HK-2 (cell line): ENCODE measurements around the gene HSPA12B.
A peak's percentile ranks its signal among the peaks of the same experiment; 100 is the strongest.
"Not testable (repeated sequence)": the region's sequence is repeated elsewhere in the genome, so short reads cannot be mapped to it uniquely, and the experiment has no call there.

Experiments
- DNase-seq: peaks from one replicate; pipeline ENCODE4 v3.0.0-alpha.2; 2018; ENCODE audit not compliant: unreplicated experiment

Gene HSPA12B

DNA sequence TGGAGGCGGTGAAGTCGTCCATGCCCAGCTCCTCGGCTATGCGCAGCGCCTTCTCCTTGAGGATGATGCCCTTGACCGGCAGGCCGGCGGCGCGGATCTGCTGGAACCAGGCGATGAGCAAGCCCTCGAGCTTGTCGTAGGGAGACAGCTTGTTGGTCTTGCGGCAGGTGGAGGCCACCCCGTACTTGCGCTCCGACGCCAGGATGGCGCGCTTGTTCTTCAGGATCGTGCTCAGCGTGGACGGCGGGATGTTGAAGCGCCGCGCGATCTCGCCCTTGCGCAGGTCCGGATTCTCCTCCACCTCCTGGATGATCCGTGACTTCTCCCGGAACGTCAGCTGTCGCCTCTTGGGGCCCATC, 53.6 kb downstream of the HSPA12B start:
- peak; percentile 67 for DNase-seq

DNA sequence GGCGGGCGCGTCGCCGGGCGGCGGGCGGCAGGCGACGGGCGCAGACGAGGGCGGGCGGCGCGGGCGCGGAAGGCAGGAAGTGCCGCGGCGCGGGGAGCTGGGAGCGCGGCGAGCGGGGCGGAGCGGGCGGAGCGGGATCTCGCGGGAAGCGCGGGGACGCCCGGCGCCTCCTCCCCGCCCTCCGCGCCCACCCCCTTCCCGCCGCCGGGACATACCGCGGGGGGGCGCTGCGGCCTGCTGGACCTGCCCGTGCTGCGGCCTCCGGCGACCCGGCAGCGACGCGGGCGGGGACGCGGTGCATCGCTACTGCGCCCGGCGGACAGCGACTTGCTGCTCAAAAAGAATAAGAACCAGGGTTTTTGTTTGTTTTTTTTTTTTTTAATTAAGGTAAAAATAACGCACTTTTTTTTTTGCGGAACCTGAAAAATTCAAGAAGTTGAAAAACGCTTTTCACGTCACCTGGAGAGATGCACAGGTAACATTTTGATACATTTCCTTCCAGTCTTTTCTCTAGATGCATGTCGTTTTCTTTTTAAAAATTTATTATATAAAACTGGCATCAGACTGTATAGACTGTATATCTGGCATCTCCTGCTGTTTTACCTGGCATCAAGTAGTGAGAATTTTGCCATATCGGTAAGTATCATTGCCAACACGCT, 54.3 kb downstream of the HSPA12B start, which contains the start of gene CENPB:
TSS of gene CENPB (minus strand) at position 76 of the 659 bp plus-strand sequence. CDS start 257 bp downstream, outside the sequence.
- peak; percentile 92 for DNase-seq

DNA sequence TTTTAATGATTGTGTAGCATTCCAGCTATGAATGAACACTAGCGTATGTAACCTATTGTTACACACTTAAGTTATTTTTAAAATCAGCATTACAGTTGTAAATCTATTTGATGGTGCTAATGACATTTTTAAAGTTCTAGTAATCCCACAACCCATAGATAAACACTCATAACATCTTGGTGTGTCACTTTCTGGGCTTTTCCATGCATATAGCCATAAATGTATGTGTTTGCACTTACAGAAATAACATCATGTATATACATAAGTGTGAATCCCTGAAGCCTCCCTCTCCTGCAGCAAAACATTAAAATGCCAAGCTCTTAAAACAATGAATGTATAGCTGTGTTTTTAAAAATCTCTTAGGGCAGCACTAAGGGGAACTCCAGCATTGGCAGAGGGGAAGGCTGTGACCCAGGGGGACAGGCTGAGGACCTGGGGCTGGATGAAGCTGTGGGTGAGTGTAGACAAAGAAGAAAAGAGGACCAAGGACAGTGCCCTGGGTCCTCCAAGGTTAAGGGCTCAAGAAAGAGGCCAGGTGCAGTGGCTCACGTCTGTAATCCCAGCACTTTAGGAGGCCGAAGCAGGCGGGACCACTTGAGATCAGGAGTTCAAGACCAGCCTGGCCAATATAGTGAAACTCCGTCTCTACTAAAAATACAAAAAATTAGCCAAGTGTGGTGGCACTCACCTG, 55.0 kb downstream of the HSPA12B start:
- no peak for DNase-seq

- no peak for DNase-seq
Measured at GRCh38 chr20:3788685-3789155, 56.2 kb downstream of the HSPA12B start.

DNA sequence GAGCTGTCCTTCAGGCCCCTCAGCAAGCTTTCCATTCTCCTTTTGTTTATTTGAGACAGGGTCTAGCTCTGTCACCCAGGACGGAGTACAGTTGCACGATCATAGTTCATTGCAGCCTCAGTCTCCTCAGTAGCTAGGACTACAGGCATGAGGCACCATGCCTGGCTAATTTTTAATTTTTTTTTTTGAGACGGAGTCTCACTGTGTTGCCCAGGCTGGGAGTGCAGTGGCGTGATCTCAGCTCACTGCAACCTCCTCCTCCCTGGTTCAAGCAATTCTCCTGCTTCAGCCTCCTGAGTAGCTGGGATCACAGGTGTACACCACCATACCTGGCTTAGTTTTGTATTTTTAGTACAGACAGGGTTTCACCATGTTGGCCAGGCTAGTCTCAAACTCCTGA, 56.7 kb downstream of the HSPA12B start:
- not testable (repeated sequence) for DNase-seq

DNA sequence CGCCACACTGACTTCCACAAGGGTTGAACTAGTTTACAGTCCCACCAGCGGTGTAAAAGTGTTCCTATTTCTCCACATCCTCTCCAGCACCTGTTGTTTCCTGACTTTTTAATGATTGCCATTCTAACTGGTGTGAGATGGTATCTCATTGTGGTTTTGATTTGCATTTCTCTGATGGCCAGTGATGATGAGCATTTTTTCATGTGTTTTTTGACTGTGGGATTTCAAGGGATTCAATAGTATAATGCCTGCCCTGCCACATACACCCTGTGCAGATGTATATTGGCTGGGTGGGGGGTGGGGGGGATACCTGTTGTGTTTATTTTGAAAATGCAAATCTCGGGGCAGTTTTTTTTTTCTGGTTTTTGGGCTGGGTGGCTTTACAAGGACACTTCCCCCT, 61.7 kb downstream of the HSPA12B start:
- DNase-seq: not testable (repeated sequence)

DNA sequence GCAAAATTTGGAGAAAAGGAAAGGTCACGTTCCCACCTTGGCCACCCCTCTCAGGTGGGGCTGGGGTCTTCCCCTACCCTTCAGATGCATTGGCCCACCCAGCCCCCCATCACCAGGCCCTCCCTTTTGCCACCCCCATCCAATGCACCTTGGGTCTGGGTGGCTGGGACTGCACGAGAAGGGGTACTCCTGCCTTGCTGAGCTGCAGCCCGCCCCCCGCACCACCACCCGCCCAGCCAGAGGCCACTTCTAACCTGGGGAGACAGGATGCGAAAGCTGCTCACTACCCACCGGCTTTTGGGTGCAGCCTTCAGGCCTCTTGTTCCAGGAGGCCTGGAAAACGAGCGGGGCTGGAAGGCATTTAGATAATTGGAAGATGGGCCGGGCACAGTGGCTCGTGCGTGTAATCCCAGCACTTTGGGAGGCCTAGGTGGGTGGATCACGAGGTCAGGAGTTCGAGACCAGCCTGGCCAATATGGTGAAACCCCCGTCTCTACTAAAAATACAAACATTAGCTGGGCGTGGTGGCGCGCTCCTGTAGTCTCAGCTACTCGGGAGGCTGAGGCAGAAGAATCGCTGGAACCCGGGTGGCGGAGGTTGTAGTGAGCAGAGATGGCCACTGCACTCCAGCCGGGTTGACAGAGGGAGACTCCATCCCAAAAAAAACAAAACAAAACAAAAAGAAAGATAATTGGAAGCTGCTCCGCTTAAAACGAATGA, 62.4 kb downstream of the HSPA12B start:
- DNase-seq: no peak

DNA sequence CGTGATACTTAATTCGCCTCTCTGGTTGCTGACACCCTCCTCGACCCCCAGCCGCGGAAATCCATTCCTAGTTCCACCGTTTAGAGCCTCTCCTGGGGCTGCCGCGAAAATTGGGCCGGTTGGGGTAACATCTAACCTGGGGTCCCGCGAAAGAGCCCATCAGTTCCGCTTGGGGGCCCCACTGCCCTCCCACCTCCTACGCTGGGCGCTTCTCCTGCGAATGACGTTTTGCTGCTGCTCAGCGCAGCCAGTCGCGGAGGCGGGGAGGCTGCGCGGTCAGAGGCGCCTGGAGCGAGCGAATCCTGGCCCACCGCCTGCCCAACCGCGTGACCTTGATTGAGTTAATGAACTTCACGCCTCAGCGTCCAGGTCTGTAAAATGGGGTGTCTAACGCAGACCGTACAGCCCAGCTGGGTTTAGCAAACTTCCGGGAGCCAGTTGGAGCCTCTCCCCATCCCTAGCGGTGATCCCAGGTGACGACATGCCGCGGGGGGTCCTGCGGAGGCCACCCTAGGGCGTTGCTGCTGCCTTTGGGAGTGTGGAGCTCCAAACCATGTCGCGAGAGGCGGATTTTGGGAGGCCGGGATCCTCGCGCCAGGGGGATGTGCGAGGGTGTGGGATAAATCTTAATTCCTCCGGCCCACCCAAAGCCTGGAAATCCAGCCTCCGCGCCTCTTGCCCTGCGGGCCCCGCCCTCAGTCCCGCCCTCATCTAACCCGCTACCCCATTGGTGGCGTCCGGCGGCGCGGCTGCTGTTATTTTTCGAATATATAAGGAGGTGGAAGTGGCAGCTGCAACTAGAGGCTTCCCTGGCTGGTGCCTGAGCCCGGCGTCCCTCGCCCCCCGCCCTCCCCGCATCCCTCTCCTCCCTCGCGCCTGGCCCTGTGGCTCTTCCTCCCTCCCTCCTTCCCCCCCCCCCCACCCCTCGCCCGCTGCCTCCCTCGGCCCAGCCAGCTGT, 63.3 kb downstream of the HSPA12B start, which contains the start of gene CDC25B:
TSS of gene CDC25B (plus strand) at position 800 of the 958 bp plus-strand sequence. CDS start 222 bp downstream, outside the sequence.
- DNase-seq: peak; percentile 94

- no peak for DNase-seq
Measured at GRCh38 chr20:3796477-3797225, 64.2 kb downstream of the HSPA12B start.

- DNase-seq: no peak
Measured at GRCh38 chr20:3797226-3797545, 64.7 kb downstream of the HSPA12B start.

- DNase-seq: no peak
Measured at GRCh38 chr20:3797592-3798372, 65.3 kb downstream of the HSPA12B start.

DNA sequence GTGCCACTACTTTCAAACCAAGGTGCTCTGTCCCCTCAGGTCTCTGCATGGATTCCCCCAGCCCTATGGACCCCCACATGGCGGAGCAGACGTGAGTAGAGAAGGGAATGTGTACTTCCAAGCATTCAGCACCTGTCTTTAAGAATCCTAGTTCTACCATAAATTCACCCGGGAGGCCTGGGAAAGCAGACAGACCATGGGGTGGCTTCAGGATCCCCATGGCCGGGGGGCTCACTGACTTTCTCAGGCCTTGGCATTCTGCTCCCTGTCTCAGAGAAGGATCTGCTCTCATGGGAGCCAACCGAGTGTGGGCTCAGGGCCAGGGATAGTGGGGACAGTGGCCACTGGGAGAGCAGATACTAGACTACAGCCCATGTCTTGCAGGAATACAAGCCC, 65.9 kb downstream of the HSPA12B start:
- no peak for DNase-seq

DNA sequence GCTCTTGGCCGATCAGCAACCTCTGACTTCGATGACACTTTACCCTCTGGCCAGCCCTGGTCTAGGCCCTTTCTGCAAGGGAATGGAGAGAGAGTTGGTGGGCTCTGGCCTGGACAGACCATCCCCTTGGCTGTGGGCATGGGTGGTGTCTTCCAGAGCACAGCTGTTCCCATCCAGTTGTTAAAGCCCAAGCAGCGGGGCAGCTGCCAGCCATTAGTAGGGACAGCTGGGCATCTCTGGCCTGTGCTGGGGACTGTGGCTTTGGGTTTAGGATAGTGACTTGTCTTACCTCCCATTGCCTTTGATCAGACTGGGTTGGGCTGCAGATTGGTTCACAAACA, 66.4 kb downstream of the HSPA12B start:
- no peak for DNase-seq

DNA sequence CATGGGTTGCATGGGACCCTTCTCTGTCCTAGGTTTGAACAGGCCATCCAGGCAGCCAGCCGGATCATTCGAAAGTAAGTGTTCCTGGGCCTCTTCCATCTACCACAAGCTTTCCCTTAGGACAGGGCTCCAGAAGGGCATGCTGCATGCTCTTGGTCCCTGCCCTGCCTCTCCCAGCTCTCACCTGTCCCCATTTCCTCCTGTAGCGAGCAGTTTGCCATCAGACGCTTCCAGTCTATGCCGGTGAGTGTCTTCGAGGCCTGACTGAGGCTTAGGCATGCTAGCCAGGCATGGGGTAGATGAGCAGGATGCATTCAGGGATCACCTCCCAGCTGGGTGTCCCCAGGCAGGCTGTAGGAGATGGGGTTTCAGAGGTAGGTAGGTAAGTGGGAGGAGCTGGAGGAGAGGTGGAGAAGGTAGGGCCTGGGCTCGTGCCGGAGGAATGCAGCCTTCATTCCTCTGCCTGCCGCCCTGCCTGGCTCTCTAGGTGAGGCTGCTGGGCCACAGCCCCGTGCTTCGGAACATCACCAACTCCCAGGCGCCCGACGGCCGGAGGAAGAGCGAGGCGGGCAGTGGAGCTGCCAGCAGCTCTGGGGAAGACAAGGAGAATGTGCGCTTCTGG, 67.9 kb downstream of the HSPA12B start:
- no peak for DNase-seq

DNA sequence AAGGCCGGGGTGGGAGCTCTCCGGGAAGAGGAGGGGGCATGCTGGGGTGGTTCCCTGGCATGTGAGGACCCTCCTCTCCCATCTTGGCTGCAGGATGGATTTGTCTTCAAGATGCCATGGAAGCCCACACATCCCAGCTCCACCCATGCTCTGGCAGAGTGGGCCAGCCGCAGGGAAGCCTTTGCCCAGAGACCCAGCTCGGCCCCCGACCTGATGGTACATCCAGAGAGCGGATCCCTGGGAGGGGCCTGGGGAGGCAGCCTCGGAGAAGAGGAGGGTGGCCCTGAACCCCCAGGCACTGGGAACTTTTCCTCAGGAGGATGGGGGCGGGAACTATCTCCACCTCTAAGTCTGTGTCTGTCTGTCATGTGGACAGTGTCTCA, 68.4 kb downstream of the HSPA12B start:
- DNase-seq: no peak

DNA sequence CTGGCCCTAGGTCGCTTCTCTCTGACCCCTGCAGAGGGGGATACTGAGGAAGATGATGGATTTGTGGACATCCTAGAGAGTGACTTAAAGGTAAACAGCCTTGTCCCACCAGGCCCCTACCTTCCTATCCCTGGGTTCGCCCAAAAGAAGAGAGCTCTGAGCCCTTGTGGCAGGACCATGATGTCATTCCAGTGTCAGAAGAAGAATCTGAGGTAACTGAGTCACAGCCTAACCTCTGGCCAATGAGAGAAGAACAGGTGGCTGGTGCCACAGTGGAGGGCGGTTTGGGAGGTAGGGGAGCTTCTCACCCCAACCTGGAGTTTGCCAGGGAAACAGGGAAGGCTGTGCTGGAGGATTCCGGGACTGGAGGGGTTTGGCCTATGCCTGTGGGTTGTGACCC, 68.8 kb downstream of the HSPA12B start:
- DNase-seq: no peak

DNA sequence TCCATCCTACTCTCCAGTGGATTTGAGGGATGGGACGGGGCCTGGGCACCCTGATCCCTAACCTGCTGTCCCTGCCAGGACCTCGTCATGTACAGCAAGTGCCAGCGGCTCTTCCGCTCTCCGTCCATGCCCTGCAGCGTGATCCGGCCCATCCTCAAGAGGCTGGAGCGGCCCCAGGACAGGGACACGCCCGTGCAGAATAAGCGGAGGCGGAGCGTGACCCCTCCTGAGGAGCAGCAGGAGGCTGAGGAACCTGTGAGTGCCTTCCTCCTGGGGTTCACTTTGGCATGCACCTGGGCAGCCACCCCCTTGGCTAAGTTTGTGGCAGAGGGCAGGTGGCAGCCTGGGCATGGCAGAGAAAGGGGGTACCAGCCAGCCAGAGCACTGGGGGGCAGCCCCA, 69.4 kb downstream of the HSPA12B start:
- DNase-seq: no peak
